ENCODE results near the gene ZNF436. TPM values are rescaled to one million over a fixed set of nuclear protein-coding genes. Genes with fewer than 3 reads are reported as not detected.

The ZNF436 gene
- total RNA-seq, 2 donors from 2014 or later: 8.6 to 18.5 TPM

GRCh38 chr1:23371987-23372880, 2.6 kb upstream of the ZNF436 start:
- intact Hi-C loops (cut with DNase I): no loop called here
- H3K27me3 ChIP-seq: no peaks in the 10 kb centered on the region
- H3K9me3 ChIP-seq: no peaks in the 10 kb centered on the region
- no peak for DNase-seq
- no peak overlapping the region for H3K4me3 ChIP-seq
- WGBS, 2 donors: 73 to 77% methylated on average over 12 to 13 of the region's 13 CpGs
- H3K36me3 ChIP-seq (replicated peaks in 1 of 2; ENCODE audit: insufficient read depth in 1 of 2, low read depth in 2 of 2): no peaks in the 10 kb centered on the region
- H3K27ac ChIP-seq: no peak overlapping the region
- ATAC-seq: no peak
- H3K4me1 ChIP-seq: peaks cover 22% of the 10 kb centered on the region
- TF ChIP-seq CTCF (IDR thresholded peaks at IDR 0.05) (no peak), POLR2A (IDR thresholded peaks at IDR 0.05) (no peak)

GRCh38 chr1:23370709-23371584, 1.3 kb upstream of the ZNF436 start:
- WGBS, 2 donors: 28 to 31% methylated on average over 13 of the region's 13 CpGs
- ATAC-seq (no peak), DNase-seq (peak in 1 of 4 donors; percentile 20)
- TF ChIP-seq CTCF (IDR thresholded peaks at IDR 0.05) (no peak), POLR2A (IDR thresholded peaks at IDR 0.05) (no peak)
- no peaks in the 10 kb centered on the region for H3K36me3 ChIP-seq (replicated peaks in 1 of 2; ENCODE audit: insufficient read depth in 1 of 2, low read depth in 2 of 2)
- H3K4me3 ChIP-seq: no peak overlapping the region
- H3K27ac ChIP-seq: peak overlapping the region in 3 of 4 donors; percentile 89 to 97 (median 97)
- intact Hi-C loops (cut with DNase I): no loop called here
- no peaks in the 10 kb centered on the region for H3K27me3 ChIP-seq
- H3K9me3 ChIP-seq: no peaks in the 10 kb centered on the region
- H3K4me1 ChIP-seq: peaks cover 33% of the 10 kb centered on the region

GRCh38 chr1:23370330-23370708, 683 bp upstream of the ZNF436 start:
- ATAC-seq: no peak
- intact Hi-C loops (cut with DNase I): no loop called here
- Histone ChIP-seq H3K9me3 (no peaks in the 10 kb centered on the region), H3K4me3 (no peak overlapping the region), H3K27me3 (no peaks in the 10 kb centered on the region), H3K27ac (peak overlapping the region in 3 of 4 donors; percentile 89 to 97 (median 97)), H3K4me1 (peaks cover 33% of the 10 kb centered on the region), H3K36me3 (replicated peaks in 1 of 2; ENCODE audit: insufficient read depth in 1 of 2, low read depth in 2 of 2) (no peaks in the 10 kb centered on the region)
- TF ChIP-seq CTCF (IDR thresholded peaks at IDR 0.05): no peak
- no peak for TF ChIP-seq POLR2A (IDR thresholded peaks at IDR 0.05)
- 17 to 20% methylated on average over 5 of the region's 5 CpGs for WGBS, 2 donors
- no peak for DNase-seq

- H3K9me3 ChIP-seq: peaks cover 0 to 9% (median 0%) of the 10 kb centered on the region in 3 donors
- DNase-seq (peak; percentile 89 to 93 (median 92)), ATAC-seq (peak; percentile 80)
- peak in 1 of 7 experiments; percentile 33 for TF ChIP-seq CTCF (IDR thresholded peaks at IDR 0.05)
- TF ChIP-seq POLR2A (IDR thresholded peaks at IDR 0.05): peak; percentile 72 to 90 (median 80)
- intact Hi-C loops (cut with DNase I): no loop called here
- H3K4me3 ChIP-seq: peak overlapping the region; percentile 54 to 75
- H3K27ac ChIP-seq: peak overlapping the region; percentile 87 to 97 (median 93)
- H3K4me1 ChIP-seq: peaks cover 33% of the 10 kb centered on the region
- WGBS, 2 donors: 0 to 1% methylated on average over 5 to 61 of the region's 61 CpGs
- peaks cover 0 to 1% of the 10 kb centered on the region in 2 donors for H3K36me3 ChIP-seq (replicated peaks in 1 of 2; ENCODE audit: insufficient read depth in 1 of 2, low read depth in 2 of 2)
- H3K27me3 ChIP-seq: no peaks in the 10 kb centered on the region
Observed at GRCh38 chr1:23368562-23369334, 888 bp downstream of the ZNF436 start.

All from body of pancreas (tissue), 4 donors.